Keratinocyte (primary cell): ENCODE measurements around the gene CLTRN. TPM values are rescaled to one million over a fixed set of nuclear protein-coding genes. Genes with fewer than 3 reads are reported as not detected.

Experiments
- DNase-seq: peaks from one replicate; pipeline ENCODE4 v3.0.0-alpha.2; 2011; ENCODE audit warnings: low read depth, missing footprints, low spot score
- FAIRE-seq: peaks from 2 replicates; lab custom pipeline; 2011; peaks lifted over from hg19 to GRCh38; lab: Jason Lieb, UNC
- H2AFZ ChIP-seq: 2 replicates; pipeline ENCODE4 v1.6.0; 2012; ENCODE audit warnings: low read length, control low read depth, inconsistent platforms; ENCODE audit not compliant: control insufficient read depth
- H3K27ac ChIP-seq: 2 replicates; pipeline ENCODE4 v1.5.1; 2011; ENCODE audit warnings: low read length; ENCODE audit not compliant: control insufficient read depth, insufficient read depth
- H3K27me3 ChIP-seq: 3 replicates; pipeline ENCODE4 v1.6.0; 2011; ENCODE audit warnings: low read length; ENCODE audit not compliant: control insufficient read depth, insufficient read depth; ENCODE audit errors: extremely low read depth
- H3K36me3 ChIP-seq, 2 experiments: 2 replicates in 1 of 2; 3 replicates in 1 of 2; pipeline ENCODE4 v1.5.1; 2011; ENCODE audit warnings: low read length in 2 of 2, mild to moderate bottlenecking in 1 of 2; ENCODE audit not compliant: control insufficient read depth in 2 of 2, insufficient read depth in 2 of 2; ENCODE audit errors: extremely low read depth in 1 of 2
- H3K4me1 ChIP-seq: 3 replicates; pipeline ENCODE4 v1.5.1; 2011; ENCODE audit warnings: low read length; ENCODE audit not compliant: control insufficient read depth, insufficient read depth; ENCODE audit errors: extremely low read depth
- H3K4me2 ChIP-seq: 3 replicates; pipeline ENCODE4 v1.6.0; 2011; ENCODE audit warnings: low read depth, low read length; ENCODE audit not compliant: control insufficient read depth, insufficient read depth; ENCODE audit errors: extremely low read depth
- H3K4me3 ChIP-seq, 3 experiments: fragments of 200-600 bp in 1 of 3; sonication (generic) in 1 of 3; 2 replicates in 2 of 3; 3 replicates in 1 of 3; pipeline ENCODE4 v1.5.1; 2011 to 2016; ENCODE audit warnings: low read length in 3 of 3, mild to moderate bottlenecking in 3 of 3, control low read depth in 2 of 3, inconsistent platforms in 1 of 3, low read depth in 1 of 3, mixed read lengths in 1 of 3, mixed run types in 1 of 3, moderate library complexity in 1 of 3; ENCODE audit not compliant: control insufficient read depth in 2 of 3, insufficient read depth in 2 of 3; ENCODE audit errors: extremely low read depth in 1 of 3
- H3K79me2 ChIP-seq: 2 replicates; pipeline ENCODE4 v1.6.0; 2012; ENCODE audit warnings: low read length; ENCODE audit not compliant: control insufficient read depth, insufficient read depth
- H3K9ac ChIP-seq: 3 replicates; pipeline ENCODE4 v1.6.0; 2011; ENCODE audit warnings: low read length; ENCODE audit not compliant: control insufficient read depth, insufficient read depth; ENCODE audit errors: extremely low read depth
- H3K9me1 ChIP-seq: 3 replicates; pipeline ENCODE4 v1.6.0; 2011; ENCODE audit warnings: low read length; ENCODE audit not compliant: control insufficient read depth, insufficient read depth; ENCODE audit errors: extremely low read depth
- H3K9me3 ChIP-seq: 2 replicates; pipeline ENCODE4 v1.5.1; 2012; ENCODE audit warnings: low read depth, low read length; ENCODE audit not compliant: control insufficient read depth
- H4K20me1 ChIP-seq: 3 replicates; pipeline ENCODE4 v1.6.0; 2011; ENCODE audit warnings: low read length; ENCODE audit not compliant: control insufficient read depth, insufficient read depth; ENCODE audit errors: extremely low read depth
- CTCF ChIP-seq, 3 experiments: IDR thresholded peaks in 1 of 3; conservative IDR thresholded peaks in 1 of 3; optimal IDR thresholded peaks in 1 of 3; 2 replicates in 2 of 3; 3 replicates in 1 of 3; pipeline versions ENCODE3 to v1.5.1; 2011; ENCODE audit warnings: low read length in 3 of 3, mild to moderate bottlenecking in 3 of 3, moderate library complexity in 2 of 3, control low read depth in 1 of 3, inconsistent platforms in 1 of 3; ENCODE audit not compliant: insufficient read depth in 2 of 3; ENCODE audit errors: extremely low read depth in 1 of 3
- EZH2 ChIP-seq: IDR thresholded peaks from one replicate; pipeline ENCODE4 v1.6.1; 2012; ENCODE audit warnings: inconsistent platforms, mild to moderate bottlenecking, low read length, moderate library complexity
- dilution Hi-C: fragments of 300-500 bp; cut with MboI; formaldehyde crosslinking; loops from one replicate; pipeline ENCODE4 v1.7.0; 2020; ENCODE audit warnings: low sequenced_read_pairs; ENCODE audit not compliant: extremely low pct_ligation_motif_present
- polyA plus RNA-seq, 5 experiments: library from polyadenylated mRNA; depleted of rRNA in 3 of 5; stranded (reverse) in 3 of 5; stranded (forward) in 1 of 5; unstranded in 1 of 5; fragments of >200 nt; gene quantifications; 1 replicate in 1 of 5; 2 replicates in 3 of 5; 3 replicates in 1 of 5; pipeline versions ENCODE4 v1.2.1 to v1.2.3, GENCODE V29; 2011 to 2012; ENCODE audit warnings: missing spikeins in 2 of 5, low read depth in 1 of 5, low replicate concordance in 1 of 5

The CLTRN gene
- polyA plus RNA-seq, 1 donor (not counting 4 experiments of a cell fraction or from before 2014, with no cell fraction given) = 1.4 TPM

- H3K9ac ChIP-seq = no peak overlapping the region
- no peak overlapping the region for H3K27ac ChIP-seq
- H4K20me1 ChIP-seq = no peaks in the 10 kb centered on the region
- TF ChIP-seq EZH2 (no peak), CTCF (optimal IDR thresholded peaks at IDR 0.05 in 1 of 3, IDR thresholded peaks at IDR 0.05 in 1 of 3, conservative IDR thresholded peaks at IDR 0.05 in 1 of 3; ENCODE audit: extremely low read depth in 1 of 3, insufficient read depth in 2 of 3, low read length in 3 of 3) (no peak)
- DNase-seq (no peak), FAIRE-seq (no peak)
- no peaks in the 10 kb centered on the region for H3K4me1 ChIP-seq
- no peaks in the 10 kb centered on the region for H3K9me1 ChIP-seq
- H3K79me2 ChIP-seq = no peaks in the 10 kb centered on the region
- no peaks in the 10 kb centered on the region for H3K9me3 ChIP-seq
- H3K27me3 ChIP-seq = peaks cover 6% of the 10 kb centered on the region
- no peak overlapping the region for H2AFZ ChIP-seq
- no peak overlapping the region for H3K4me2 ChIP-seq
- dilution Hi-C loops = no loop called here
- H3K4me3 ChIP-seq = no peak overlapping the region
- no peaks in the 10 kb centered on the region for H3K36me3 ChIP-seq
These were observed 18.1 kb downstream of the CLTRN start for GRCh38 chrX:15646543-15646942.

- no peak for TF ChIP-seq CTCF (optimal IDR thresholded peaks at IDR 0.05 in 1 of 3, IDR thresholded peaks at IDR 0.05 in 1 of 3, conservative IDR thresholded peaks at IDR 0.05 in 1 of 3; ENCODE audit: extremely low read depth in 1 of 3, insufficient read depth in 2 of 3, low read length in 3 of 3)
- no peak for TF ChIP-seq EZH2
- Histone ChIP-seq H3K36me3 (no peaks in the 10 kb centered on the region), H3K9ac (no peak overlapping the region), H3K27ac (no peak overlapping the region), H4K20me1 (no peaks in the 10 kb centered on the region), H3K9me3 (no peaks in the 10 kb centered on the region), H2AFZ (no peak overlapping the region), H3K4me2 (no peak overlapping the region), H3K4me1 (no peaks in the 10 kb centered on the region), H3K9me1 (no peaks in the 10 kb centered on the region), H3K4me3 (no peak overlapping the region), H3K27me3 (peaks cover 6% of the 10 kb centered on the region), H3K79me2 (no peaks in the 10 kb centered on the region)
- FAIRE-seq (no peak), DNase-seq (no peak)
- dilution Hi-C loops = no loop called here
These were observed 18.6 kb downstream of the CLTRN start for GRCh38 chrX:15646031-15646430.
